EH (cell line): ENCODE data around the gene ADARB1.

ENCODE experiments used
- DNase-seq: peaks from one replicate; pipeline ENCODE4 v3.0.0-alpha.2; 2015; ENCODE audit warnings: low read depth

The ADARB1 gene

GRCh38 chr21:45151445-45152160, 77.2 kb downstream of the ADARB1 start:
- peak; percentile 44 for DNase-seq

- DNase-seq, result no peak
Measured at GRCh38 chr21:45152265-45152746, 77.9 kb downstream of the ADARB1 start.

- peak; percentile 89 for DNase-seq
Measured at GRCh38 chr21:45153358-45154318, 79.3 kb downstream of the ADARB1 start.

GRCh38 chr21:45154511-45155508, 80.4 kb downstream of the ADARB1 start:
- peak; percentile 95 for DNase-seq

- DNase-seq, result no peak
Measured at GRCh38 chr21:45155910-45156309, 81.5 kb downstream of the ADARB1 start.

GRCh38 chr21:45156459-45156858, 82.1 kb downstream of the ADARB1 start:
- no peak for DNase-seq

- DNase-seq, result no peak
Measured at GRCh38 chr21:45157932-45158331, 83.6 kb downstream of the ADARB1 start.

- no peak for DNase-seq
Measured at GRCh38 chr21:45158491-45159423, 84.4 kb downstream of the ADARB1 start.

- no peak for DNase-seq
Measured at GRCh38 chr21:45160198-45160597, 85.8 kb downstream of the ADARB1 start.

GRCh38 chr21:45161038-45161945, 86.9 kb downstream of the ADARB1 start:
- no peak for DNase-seq

- no peak for DNase-seq
Measured at GRCh38 chr21:45162115-45162514, 87.7 kb downstream of the ADARB1 start.

GRCh38 chr21:45162809-45163208, 88.4 kb downstream of the ADARB1 start:
- DNase-seq, result no peak

- no peak for DNase-seq
Measured at GRCh38 chr21:45163413-45164123, 89.2 kb downstream of the ADARB1 start.

- no peak for DNase-seq
Measured at GRCh38 chr21:45164124-45164511, 89.7 kb downstream of the ADARB1 start.

GRCh38 chr21:45164838-45165237, 90.5 kb downstream of the ADARB1 start:
- DNase-seq, result no peak

- DNase-seq, result no peak
Measured at GRCh38 chr21:45166931-45167330, 92.6 kb downstream of the ADARB1 start.

- peak; percentile 72 for DNase-seq
Measured at GRCh38 chr21:45167796-45168222, 93.4 kb downstream of the ADARB1 start.

- no peak for DNase-seq
Measured at GRCh38 chr21:45168522-45168921, 94.1 kb downstream of the ADARB1 start.

- DNase-seq, result no peak
Measured at GRCh38 chr21:45169001-45169400, 94.6 kb downstream of the ADARB1 start.
